Measurements from ENCODE around the gene GPR150.

GRCh38 chr5:95631255-95631958 is 11.5 kb downstream of the GPR150 start:
- no peak for TF ChIP-seq CTCF (IDR thresholded peaks at IDR 0.05)
- TF ChIP-seq POLR2A (IDR thresholded peaks at IDR 0.05), result no peak

All from heart left ventricle (tissue), 13 donors.